HCT116 (cell line): ENCODE measurements around the gene EYA2. TPM values are rescaled to one million over a fixed set of nuclear protein-coding genes. Genes with fewer than 3 reads are reported as not detected.

Experiments
- ATAC-seq: fragments of 200-7000 bp; cut with Tn5 transposase; 2 replicates; pipeline ENCODE4 v1.9.1; 2020; ENCODE audit warnings: mild to moderate bottlenecking, moderate library complexity
- BruUV-seq: library from RNA; stranded (reverse); fragments of 400-500 nt; replicated peaks from 2 replicates; lab custom pipeline; 2021; lab: Mats Ljungman, UMichigan
- CTCF ChIA-PET: fragments of 300-600 bp; sonication (Branson Sonifier 250); formaldehyde crosslinking; loops from one replicate; lab custom pipeline; 2021; ENCODE audit warnings: antibody characterized with exemption; lab: Charles Lee
- POLR2A ChIA-PET: fragments of 300-600, 350-600 bp; sonication (Branson Sonifier 250); formaldehyde crosslinking; loops from one replicate; lab custom pipeline; 2021; ENCODE audit warnings: antibody characterized with exemption; lab: Charles Lee
- RAD21 ChIA-PET, 2 experiments: fragments of 300-600 bp; sonication (Branson Sonifier 250); formaldehyde crosslinking; loops; one replicate each; lab custom pipeline; 2023; ENCODE audit warnings: low total read pairs in 2 of 2; ENCODE audit not compliant: uncharacterized antibody in 2 of 2, unreplicated experiment in 2 of 2, low non-redundant PET in 1 of 2; lab: Charles Lee
- DNase-seq: peaks from one replicate; pipeline ENCODE4 v3.0.0-alpha.2; 2010; ENCODE audit warnings: low read depth, low spot score
- H2AFZ ChIP-seq: fragments of 200-600 bp; shearing (Covaris generic), sonication (generic); 2 replicates; pipeline ENCODE4 v1.6.1; 2017; ENCODE audit warnings: low read depth, mixed run types, mixed read lengths, antibody characterized with exemption, low read length; ENCODE audit not compliant: poor library complexity, severe bottlenecking
- H3K27ac ChIP-seq: 2 replicates; pipeline ENCODE4 v1.5.1; 2012; ENCODE audit warnings: low read depth, low read length
- H3K27me3 ChIP-seq: fragments of 200-600 bp; sonication (generic); 2 replicates; pipeline ENCODE4 v1.6.1; 2016; ENCODE audit warnings: mixed run types, low read length, mixed read lengths; ENCODE audit not compliant: insufficient read depth
- H3K36me3 ChIP-seq, 2 experiments: fragments of 200-500 bp in 1 of 2; fragments of 200-600 bp in 1 of 2; sonication (Bioruptor generic) in 1 of 2; sonication (generic) in 1 of 2; 2 replicates each; pipeline versions ENCODE4 v1.5.1 to v1.6.1; 2014 to 2016; ENCODE audit warnings: low read length in 2 of 2, inconsistent platforms in 1 of 2, mixed read lengths in 1 of 2, mixed run types in 1 of 2; ENCODE audit not compliant: insufficient read depth in 2 of 2, control insufficient read depth in 1 of 2
- H3K4me1 ChIP-seq, 2 experiments: fragments of 200-600 bp in 1 of 2; sonication (generic) in 1 of 2; 2 replicates each; pipeline versions ENCODE4 v1.5.1 to v1.6.1; 2012 to 2017; ENCODE audit warnings: low read length in 2 of 2, inconsistent platforms in 1 of 2, mild to moderate bottlenecking in 1 of 2, mixed read lengths in 1 of 2, mixed run types in 1 of 2, moderate library complexity in 1 of 2; ENCODE audit not compliant: insufficient read depth in 2 of 2, control insufficient read depth in 1 of 2
- H3K4me2 ChIP-seq: fragments of 200-600 bp; sonication (generic); 2 replicates; pipeline ENCODE4 v1.6.1; 2017; ENCODE audit warnings: mixed run types, low read length, mixed read lengths
- H3K4me3 ChIP-seq, 2 experiments: fragments of 200-600 bp in 1 of 2; sonication (generic) in 1 of 2; replicated peaks in 1 of 2; 2 replicates each; pipeline ENCODE4 v1.5.1; 2011 to 2016; ENCODE audit warnings: low read length in 2 of 2, control low read depth in 1 of 2, low read depth in 1 of 2, mild to moderate bottlenecking in 1 of 2, mixed read lengths in 1 of 2, mixed run types in 1 of 2
- H3K79me2 ChIP-seq: fragments of 200-600 bp; sonication (generic); 2 replicates; pipeline ENCODE4 v1.6.1; 2017; ENCODE audit warnings: mild to moderate bottlenecking, mixed run types, low read length, moderate library complexity, mixed read lengths; ENCODE audit not compliant: insufficient read depth
- H3K9ac ChIP-seq: fragments of 200-600 bp; sonication (generic); 2 replicates; pipeline ENCODE4 v1.6.1; 2016; ENCODE audit warnings: low read length, mixed read lengths
- H3K9me2 ChIP-seq: fragments of 200-600 bp; sonication (generic), shearing (Covaris generic); 2 replicates; pipeline ENCODE4 v1.6.1; 2017; ENCODE audit warnings: mixed run types, mild to moderate bottlenecking, moderate library complexity; ENCODE audit not compliant: insufficient read depth
- H3K9me3 ChIP-seq, 2 experiments: fragments of 200-500 bp in 1 of 2; fragments of 200-600 bp in 1 of 2; sonication (Bioruptor generic) in 1 of 2; sonication (generic) in 1 of 2; 2 replicates each; pipeline ENCODE4 v1.6.1; 2014 to 2017; ENCODE audit warnings: low read length in 2 of 2, mixed read lengths in 2 of 2, inconsistent platforms in 1 of 2, low read depth in 1 of 2, mild to moderate bottlenecking in 1 of 2, mixed run types in 1 of 2, moderate library complexity in 1 of 2; ENCODE audit not compliant: control insufficient read depth in 1 of 2, insufficient read depth in 1 of 2
- H4K20me1 ChIP-seq: fragments of 200-600 bp; sonication (generic), shearing (Covaris generic); 2 replicates; pipeline ENCODE4 v1.6.1; 2017; ENCODE audit warnings: mixed run types, mild to moderate bottlenecking, moderate library complexity; ENCODE audit not compliant: insufficient read depth
- ATF3 ChIP-seq: IDR thresholded peaks from 2 replicates; pipeline ENCODE4 v1.6.1; 2012
- CBX3 ChIP-seq: IDR thresholded peaks from 2 replicates; pipeline ENCODE4 v1.6.1; 2012; ENCODE audit warnings: low read depth
- CEBPB ChIP-seq: IDR thresholded peaks from 2 replicates; pipeline ENCODE4 v1.6.1; 2012; ENCODE audit warnings: low read depth
- EGR1 ChIP-seq: IDR thresholded peaks from 2 replicates; pipeline ENCODE4 v1.6.1; 2012; ENCODE audit warnings: low read depth
- EZH2 ChIP-seq: fragments of 200-600 bp; sonication (generic); IDR thresholded peaks from 2 replicates; pipeline ENCODE4 v1.6.1; 2017; ENCODE audit warnings: antibody characterized with exemption, mixed run types
- EZH2phosphoT487 ChIP-seq: fragments of 200-600 bp; IDR thresholded peaks from 2 replicates; pipeline ENCODE4 v1.6.1; 2018; ENCODE audit warnings: antibody characterized with exemption, borderline replicate concordance
- JUND ChIP-seq: IDR thresholded peaks from 2 replicates; pipeline ENCODE4 v1.6.1; 2012
- MAX ChIP-seq: IDR thresholded peaks from 2 replicates; pipeline ENCODE4 v1.6.1; 2012
- SIN3A ChIP-seq: IDR thresholded peaks from 2 replicates; pipeline ENCODE4 v1.6.1; 2012; ENCODE audit warnings: low read depth
- SRF ChIP-seq: IDR thresholded peaks from 2 replicates; pipeline ENCODE4 v1.6.1; 2012; ENCODE audit warnings: low read depth
- TCF7L2 ChIP-seq: IDR thresholded peaks from 2 replicates; pipeline ENCODE4 v1.7.0; 2011; ENCODE audit warnings: borderline replicate concordance, inconsistent platforms; ENCODE audit not compliant: insufficient read depth, insufficient read length; ENCODE audit errors: extremely low read depth
- YY1 ChIP-seq: IDR thresholded peaks from 2 replicates; pipeline ENCODE4 v1.6.1; 2011; ENCODE audit warnings: low read length, low read depth, moderate library complexity, mild to moderate bottlenecking; ENCODE audit not compliant: insufficient replicate concordance; ENCODE audit errors: extremely low read depth
- ZFX ChIP-seq: fragments of 450-650 bp; IDR thresholded peaks from 2 replicates; pipeline ENCODE4 v1.6.1; 2017
- ZNF274 ChIP-seq: fragments of 200-500 bp; sonication (Bioruptor generic); IDR thresholded peaks from 2 replicates; pipeline ENCODE4 v1.6.1; 2014; ENCODE audit warnings: mild to moderate bottlenecking, low read depth, low read length, inconsistent platforms
- intact Hi-C: fragments of 100-400 bp; cut with micrococcal nuclease; formaldehyde crosslinking; loops from 2 replicates; pipeline ENCODE4 v1.10.0; 2022
- total RNA-seq: library from RNA; stranded (reverse); gene quantifications from one replicate; pipeline ENCODE4 v1.2.1, GENCODE V29; 2021; ENCODE audit not compliant: unreplicated experiment
- TF ChIP-seq, protein P1 (sequence below): IDR thresholded peaks from 2 replicates; pipeline ENCODE4 v1.6.1; 2012; ENCODE audit warnings: low read depth

EYA2 gene
- total RNA-seq, 1 experiment from 2014 or later = not detected

- DNase-seq (no peak), ATAC-seq (no peak)
- H3K4me1 ChIP-seq = 0 out of 4 replicates have a peak, but pooled peaks cover 0 to 4% of the 10 kb centered on the region in 2 experiments
- H2AFZ ChIP-seq = no peak overlapping the region
- H3K27ac ChIP-seq = no peak overlapping the region
- no peaks in the 10 kb centered on the region for H3K79me2 ChIP-seq
- H3K4me3 ChIP-seq = no peak overlapping the region
- H3K4me2 ChIP-seq = 0 out of 2 replicates have a peak overlapping the region, but pooled peaks have one; percentile 0
- H3K9ac ChIP-seq = no peak overlapping the region
- POLR2A ChIA-PET = no interaction called here
- BruUV-seq = no TSS peak
- no peaks in the 10 kb centered on the region for H3K36me3 ChIP-seq
- H3K9me3 ChIP-seq = no peaks in the 10 kb centered on the region
- H3K27me3 ChIP-seq = peaks cover 16% of the 10 kb centered on the region; the same call in 1 of the 2 replicates
- TF ChIP-seq ZFX (no peak), TCF7L2 (peak; percentile 68)
- CTCF ChIA-PET = no interaction called here
- H3K9me2 ChIP-seq = no peaks in the 10 kb centered on the region
- H4K20me1 ChIP-seq = no peaks in the 10 kb centered on the region
- RAD21 ChIA-PET = no interaction called here
- intact Hi-C loops = no loop called here
These were observed 7.0 kb downstream of the EYA2 start for GRCh38 chr20:46901638-46902037.

GRCh38 chr20:46903256-46903655, 8.6 kb downstream of the EYA2 start:
- no peak for TF ChIP-seq ZFX
- no peak for TF ChIP-seq JUND
- no peak for TF ChIP-seq CEBPB
- TF ChIP-seq EGR1 = no peak
- TF ChIP-seq EZH2phosphoT487 = no peak
- TF ChIP-seq YY1 = no peak
- TF ChIP-seq ZNF274 = no peak
- TF ChIP-seq EZH2 = no peak
- no peak for TF ChIP-seq SIN3A
- no peak for TF ChIP-seq ATF3
- TF ChIP-seq SRF = no peak
- no peak for TF ChIP-seq MAX
- TF ChIP-seq, protein P1, sequence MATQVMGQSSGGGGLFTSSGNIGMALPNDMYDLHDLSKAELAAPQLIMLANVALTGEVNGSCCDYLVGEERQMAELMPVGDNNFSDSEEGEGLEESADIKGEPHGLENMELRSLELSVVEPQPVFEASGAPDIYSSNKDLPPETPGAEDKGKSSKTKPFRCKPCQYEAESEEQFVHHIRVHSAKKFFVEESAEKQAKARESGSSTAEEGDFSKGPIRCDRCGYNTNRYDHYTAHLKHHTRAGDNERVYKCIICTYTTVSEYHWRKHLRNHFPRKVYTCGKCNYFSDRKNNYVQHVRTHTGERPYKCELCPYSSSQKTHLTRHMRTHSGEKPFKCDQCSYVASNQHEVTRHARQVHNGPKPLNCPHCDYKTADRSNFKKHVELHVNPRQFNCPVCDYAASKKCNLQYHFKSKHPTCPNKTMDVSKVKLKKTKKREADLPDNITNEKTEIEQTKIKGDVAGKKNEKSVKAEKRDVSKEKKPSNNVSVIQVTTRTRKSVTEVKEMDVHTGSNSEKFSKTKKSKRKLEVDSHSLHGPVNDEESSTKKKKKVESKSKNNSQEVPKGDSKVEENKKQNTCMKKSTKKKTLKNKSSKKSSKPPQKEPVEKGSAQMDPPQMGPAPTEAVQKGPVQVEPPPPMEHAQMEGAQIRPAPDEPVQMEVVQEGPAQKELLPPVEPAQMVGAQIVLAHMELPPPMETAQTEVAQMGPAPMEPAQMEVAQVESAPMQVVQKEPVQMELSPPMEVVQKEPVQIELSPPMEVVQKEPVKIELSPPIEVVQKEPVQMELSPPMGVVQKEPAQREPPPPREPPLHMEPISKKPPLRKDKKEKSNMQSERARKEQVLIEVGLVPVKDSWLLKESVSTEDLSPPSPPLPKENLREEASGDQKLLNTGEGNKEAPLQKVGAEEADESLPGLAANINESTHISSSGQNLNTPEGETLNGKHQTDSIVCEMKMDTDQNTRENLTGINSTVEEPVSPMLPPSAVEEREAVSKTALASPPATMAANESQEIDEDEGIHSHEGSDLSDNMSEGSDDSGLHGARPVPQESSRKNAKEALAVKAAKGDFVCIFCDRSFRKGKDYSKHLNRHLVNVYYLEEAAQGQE = no peak
- no peak for TF ChIP-seq TCF7L2
- TF ChIP-seq CBX3 = no peak
- TF ChIP-seq, all 23 proteins: peak for 0
- RAD21 ChIA-PET = no interaction called here
- CTCF ChIA-PET = no interaction called here
- Histone ChIP-seq H3K36me3 (no peaks in the 10 kb centered on the region), H3K9ac (no peak overlapping the region), H3K4me2 (no peak overlapping the region), H3K79me2 (no peaks in the 10 kb centered on the region), H3K4me1 (0 out of 4 replicates have a peak, but pooled peaks cover 0 to 4% of the 10 kb centered on the region in 2 experiments), H3K27ac (no peak overlapping the region), H3K4me3 (no peak overlapping the region), H3K27me3 (peaks cover 5% of the 10 kb centered on the region), H3K9me3 (no peaks in the 10 kb centered on the region), H2AFZ (no peak overlapping the region), H4K20me1 (no peaks in the 10 kb centered on the region), H3K9me2 (no peaks in the 10 kb centered on the region)
- POLR2A ChIA-PET = no interaction called here
- ATAC-seq (no peak), DNase-seq (no peak)
- intact Hi-C loops = no loop called here
- BruUV-seq = no TSS peak
